Lung (tissue), 12 donors: ENCODE results near the gene UGT1A5. TPM values are rescaled to one million over a fixed set of nuclear protein-coding genes. Genes with fewer than 3 reads are reported as not detected.
"Not testable (repeated sequence)": the region's sequence is repeated elsewhere in the genome, so short reads cannot be mapped to it uniquely, and the experiment has no call there.

Experiments
- ATAC-seq: fragments of 200-7000 bp; cut with Tn5 transposase; one replicate; pipeline ENCODE4 v1.9.1; 2020; ENCODE audit warnings: moderate number of reproducible peaks; ENCODE audit not compliant: insufficient read depth, low FRiP score
- DNase-seq, 3 donors: peaks; one replicate each; pipeline ENCODE4 v3.0.0-alpha.2; 2013 to 2017
- H3K27ac ChIP-seq, 2 donors: one replicate each; pipeline ENCODE4 v1.5.1; 2013; ENCODE audit warnings: mild to moderate bottlenecking in 2 of 2, moderate library complexity in 2 of 2, control low read depth in 1 of 2, inconsistent platforms in 1 of 2, low read depth in 1 of 2, low read length in 1 of 2
- H3K27me3 ChIP-seq, 3 donors: one replicate each; pipeline ENCODE4 v1.5.1; 2013; ENCODE audit warnings: low read length in 2 of 3; ENCODE audit not compliant: control insufficient read depth in 3 of 3, insufficient read depth in 3 of 3
- H3K36me3 ChIP-seq, 4 donors: one replicate each; pipeline ENCODE4 v1.5.1; 2013; ENCODE audit warnings: low read length in 4 of 4, mild to moderate bottlenecking in 1 of 4, moderate library complexity in 1 of 4; ENCODE audit not compliant: control insufficient read depth in 4 of 4, insufficient read depth in 4 of 4
- H3K4me1 ChIP-seq, 5 donors: one replicate each; pipeline ENCODE4 v1.5.1; 2013; ENCODE audit warnings: low read length in 5 of 5, mild to moderate bottlenecking in 2 of 5, moderate library complexity in 1 of 5; ENCODE audit not compliant: control insufficient read depth in 5 of 5, insufficient read depth in 5 of 5
- H3K4me3 ChIP-seq: one replicate; pipeline ENCODE4 v1.5.1; 2013; ENCODE audit warnings: mild to moderate bottlenecking, control low read depth, moderate library complexity
- H3K9ac ChIP-seq, 2 donors: one replicate each; pipeline ENCODE4 v1.5.1; 2013; ENCODE audit warnings: low read length in 2 of 2, control low read depth in 1 of 2; ENCODE audit not compliant: insufficient read depth in 1 of 2
- H3K9me3 ChIP-seq, 4 donors: one replicate each; pipeline ENCODE4 v1.5.1; 2013; ENCODE audit warnings: low read length in 3 of 4, mild to moderate bottlenecking in 1 of 4, moderate library complexity in 1 of 4; ENCODE audit not compliant: control insufficient read depth in 4 of 4, insufficient read depth in 3 of 4
- WGBS, 2 donors: extraction: QIAGEN DNeasy Blood & Tissue Kit; methylation state at CpG; one replicate each; pipeline ENCODE4 v1.1.7; 2013; 5-methylcytosine and 5-hydroxymethylcytosine counted together
- polyA plus RNA-seq, 2 donors: library from polyadenylated mRNA; stranded (reverse); fragments of 200-250 nt; gene quantifications; one replicate each; pipeline ENCODE4 v1.2.1, GENCODE V29; 2013
- total RNA-seq, 2 donors: library from RNA; depleted of rRNA in 1 of 2; stranded (reverse); fragments of >200 nt in 1 of 2; gene quantifications; one replicate each; pipeline ENCODE4 v1.2.1, GENCODE V29; 2014 to 2021
- TF ChIP-seq, protein P1 (sequence below): IDR thresholded peaks from 2 replicates; pipeline ENCODE4 v1.5.1; 2012; ENCODE audit warnings: mild to moderate bottlenecking; ENCODE audit errors: control extremely low read depth, extremely low read depth
- donor health status: control.
- donor health status: control.
- donor health status: Bipolar disorder and iron deficiency.
- donor health status: healthy.
- donor health status: DM: yes; HTN: yes; CAD: no.

The UGT1A5 gene
- total and polyA plus RNA-seq, 4 donors = 0.34 TPM; not detected in 3

DNA sequence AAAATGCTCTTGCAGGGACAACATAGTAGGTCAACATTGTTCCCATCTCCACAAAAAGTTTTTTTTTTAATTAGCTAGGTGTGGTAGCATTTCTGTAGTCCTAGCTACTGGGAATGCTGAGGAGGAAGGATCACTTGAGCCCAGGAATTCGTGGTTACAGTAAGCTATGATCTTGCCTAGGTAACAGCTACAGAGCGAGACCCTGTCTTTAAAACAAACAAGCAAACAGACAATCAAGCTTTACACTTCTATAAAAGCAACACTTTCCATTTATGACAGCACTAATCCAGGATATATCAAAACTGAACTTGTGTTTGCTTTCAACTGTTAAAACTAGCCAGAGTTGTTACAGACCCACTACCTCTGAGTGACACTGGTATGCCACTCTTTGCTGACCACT, 28.2 kb downstream of the UGT1A5 start:
- DNase-seq (no peak), ATAC-seq (no peak)
- 65 to 73% methylated on average over 2 of the region's 2 CpGs for WGBS, 2 donors
- Histone ChIP-seq H3K27ac (no peak overlapping the region), H3K27me3 (no peaks in the 10 kb centered on the region), H3K4me1 (no peaks in the 10 kb centered on the region), H3K4me3 (no peak overlapping the region), H3K36me3 (no peaks in the 10 kb centered on the region), H3K9me3 (peaks cover 0 to 3% (median 0%) of the 10 kb centered on the region in 4 donors), H3K9ac (no peak overlapping the region)
- TF ChIP-seq, protein P1, sequence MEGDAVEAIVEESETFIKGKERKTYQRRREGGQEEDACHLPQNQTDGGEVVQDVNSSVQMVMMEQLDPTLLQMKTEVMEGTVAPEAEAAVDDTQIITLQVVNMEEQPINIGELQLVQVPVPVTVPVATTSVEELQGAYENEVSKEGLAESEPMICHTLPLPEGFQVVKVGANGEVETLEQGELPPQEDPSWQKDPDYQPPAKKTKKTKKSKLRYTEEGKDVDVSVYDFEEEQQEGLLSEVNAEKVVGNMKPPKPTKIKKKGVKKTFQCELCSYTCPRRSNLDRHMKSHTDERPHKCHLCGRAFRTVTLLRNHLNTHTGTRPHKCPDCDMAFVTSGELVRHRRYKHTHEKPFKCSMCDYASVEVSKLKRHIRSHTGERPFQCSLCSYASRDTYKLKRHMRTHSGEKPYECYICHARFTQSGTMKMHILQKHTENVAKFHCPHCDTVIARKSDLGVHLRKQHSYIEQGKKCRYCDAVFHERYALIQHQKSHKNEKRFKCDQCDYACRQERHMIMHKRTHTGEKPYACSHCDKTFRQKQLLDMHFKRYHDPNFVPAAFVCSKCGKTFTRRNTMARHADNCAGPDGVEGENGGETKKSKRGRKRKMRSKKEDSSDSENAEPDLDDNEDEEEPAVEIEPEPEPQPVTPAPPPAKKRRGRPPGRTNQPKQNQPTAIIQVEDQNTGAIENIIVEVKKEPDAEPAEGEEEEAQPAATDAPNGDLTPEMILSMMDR = no peak

DNA sequence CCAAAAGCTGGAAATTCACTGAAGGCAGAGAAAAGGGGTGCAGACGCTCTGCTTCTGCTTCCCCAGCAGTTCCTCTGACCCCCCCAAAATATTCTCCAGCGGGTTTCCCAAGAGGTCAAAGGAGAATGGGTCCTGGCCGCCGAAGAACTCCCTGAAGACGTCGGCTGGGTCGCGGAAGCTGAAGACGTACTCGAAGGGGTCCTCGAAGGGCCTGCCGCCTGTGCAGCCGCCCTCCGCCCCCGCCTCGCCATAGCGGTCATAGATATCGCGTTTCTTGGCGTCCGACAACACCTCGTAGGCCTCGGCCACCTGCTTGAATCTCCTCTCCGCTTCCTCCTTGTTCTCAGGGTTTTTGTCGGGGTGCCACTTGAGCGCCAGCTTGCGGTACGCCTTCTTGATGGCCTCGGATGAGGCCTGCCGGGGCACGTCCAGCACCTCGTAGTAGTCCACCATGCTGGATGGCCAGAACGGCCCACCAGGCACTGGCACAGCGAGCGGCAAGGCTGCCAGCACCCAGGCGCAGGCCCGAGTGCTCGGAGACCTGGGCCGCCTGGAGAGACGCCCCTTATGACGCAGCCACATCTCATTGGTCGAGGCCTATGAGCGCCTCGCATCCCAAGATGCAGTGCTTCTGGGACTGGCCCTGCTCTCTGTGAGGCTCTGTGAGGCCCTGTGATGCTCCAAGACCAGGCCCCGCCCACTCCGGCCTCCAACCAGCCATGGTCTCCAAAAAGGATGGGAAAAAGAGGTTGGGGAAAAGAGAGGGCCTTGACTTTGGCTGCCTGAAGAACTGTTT, 31.0 kb downstream of the UGT1A5 start:
- H3K36me3 ChIP-seq = no peaks in the 10 kb centered on the region
- TF ChIP-seq, protein P1 = no peak
- H3K9me3 ChIP-seq = peaks cover 0 to 5% (median 0%) of the 10 kb centered on the region in 4 donors
- no peak overlapping the region for H3K4me3 ChIP-seq
- 94% methylated on average over 44 to 46 of the region's 46 CpGs for WGBS, 2 donors
- H3K4me1 ChIP-seq = no peaks in the 10 kb centered on the region
- ATAC-seq = no peak
- H3K9ac ChIP-seq = no peak overlapping the region
- H3K27me3 ChIP-seq = no peaks in the 10 kb centered on the region
- H3K27ac ChIP-seq = no peak overlapping the region
- DNase-seq = no peak

DNA sequence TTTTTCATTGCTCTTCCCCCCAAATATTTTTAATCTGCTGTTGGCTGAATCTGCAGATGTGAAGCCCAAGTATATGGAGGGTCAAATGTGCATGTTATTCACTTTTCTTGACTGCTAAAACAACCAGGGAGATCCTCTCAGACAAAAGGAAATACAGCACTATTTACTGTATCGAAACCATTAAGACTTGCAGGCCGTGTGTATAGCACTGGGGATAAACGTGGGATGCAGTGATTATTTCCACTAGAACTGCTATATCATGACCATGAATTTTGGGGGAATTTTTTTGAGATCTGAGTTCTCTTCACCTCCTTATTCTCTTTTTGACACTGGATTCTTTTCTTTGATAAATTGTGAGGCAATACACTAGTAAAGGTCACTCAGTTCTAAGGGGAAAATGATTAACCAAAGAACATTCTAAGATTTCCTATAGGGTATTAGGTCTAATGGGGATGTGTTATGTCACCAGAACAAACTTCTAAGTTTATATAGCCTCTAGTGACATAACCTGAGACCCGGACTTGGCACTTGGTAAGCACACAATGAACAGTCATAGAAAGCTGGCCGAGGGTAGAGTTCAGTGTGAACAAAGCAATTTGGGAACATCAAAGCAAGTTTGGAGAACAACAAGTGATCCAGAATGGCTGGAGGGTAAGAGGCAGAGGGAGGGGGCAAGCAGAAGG, 32.5 kb downstream of the UGT1A5 start:
- ATAC-seq (no peak), DNase-seq (no peak)
- Histone ChIP-seq H3K9me3 (peaks cover 0 to 5% (median 0%) of the 10 kb centered on the region in 4 donors), H3K36me3 (no peaks in the 10 kb centered on the region), H3K4me3 (no peak overlapping the region), H3K27me3 (no peaks in the 10 kb centered on the region), H3K4me1 (no peaks in the 10 kb centered on the region), H3K9ac (no peak overlapping the region), H3K27ac (no peak overlapping the region)
- TF ChIP-seq, protein P1 = no peak
- 74 to 84% methylated on average over 5 of the region's 5 CpGs for WGBS, 2 donors

DNA sequence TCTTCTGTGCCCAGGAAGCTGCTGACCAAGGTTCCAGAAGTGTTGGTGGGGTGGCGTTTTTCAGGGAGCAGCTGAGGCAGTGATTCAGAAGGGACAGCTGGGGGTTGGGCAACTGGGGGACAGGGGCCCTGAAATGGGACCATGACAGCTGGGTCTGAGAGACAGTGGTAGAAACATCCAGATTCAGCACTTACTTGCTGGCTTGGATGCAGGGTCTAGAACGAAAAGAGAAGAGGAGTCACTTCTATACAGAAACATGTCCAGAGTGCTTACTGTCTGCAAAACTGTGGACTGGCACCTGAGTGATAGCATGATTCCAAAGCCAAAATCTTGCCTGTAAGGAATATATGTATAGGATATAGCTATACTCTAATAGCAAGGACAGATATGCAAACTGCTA, 33.1 kb downstream of the UGT1A5 start:
- not testable (repeated sequence) for H3K4me3 ChIP-seq, DNase-seq, ATAC-seq, H3K27ac ChIP-seq, H3K36me3 ChIP-seq, H3K27me3 ChIP-seq, H3K9ac ChIP-seq, H3K4me1 ChIP-seq
- H3K9me3 ChIP-seq = peaks cover 0 to 10% (median 2%) of the 10 kb centered on the region in 4 donors
- 74 to 88% methylated on average over 2 of the region's 2 CpGs for WGBS, 2 donors
